Stomach (tissue), 9 donors: Measurements from ENCODE around the gene SUSD5. TPM values are rescaled to one million over a fixed set of nuclear protein-coding genes. Genes with fewer than 3 reads are reported as not detected.

Experiments used
- DNase-seq, 2 donors: peaks; one replicate each; pipeline versions ENCODE4 v3.0.0 to v3.0.0-alpha.2; 2013 to 2019
- H3K27ac ChIP-seq, 5 donors: fragments of 200-600 bp in 4 of 5; sonication (generic) in 4 of 5; one replicate each; pipeline ENCODE4 v1.5.1; 2013 to 2019; ENCODE audit warnings: mild to moderate bottlenecking in 1 of 5, moderate library complexity in 1 of 5
- H3K27me3 ChIP-seq, 3 donors: fragments of 200-600 bp; sonication (generic); one replicate each; pipeline ENCODE4 v1.5.1; 2017 to 2019; ENCODE audit warnings: mixed run types in 1 of 3
- H3K36me3 ChIP-seq, 4 donors: fragments of 200-600 bp; sonication (generic); 1 replicate in 3 of 4; 2 replicates in 1 of 4; pipeline ENCODE4 v1.5.1; 2016 to 2019
- H3K4me1 ChIP-seq, 4 donors: fragments of 200-600 bp; sonication (generic); one replicate each; pipeline ENCODE4 v1.5.1; 2016 to 2019
- H3K4me3 ChIP-seq, 4 donors: fragments of 200-600 bp; sonication (generic) in 3 of 4; one replicate each; pipeline ENCODE4 v1.5.1; 2016 to 2019; ENCODE audit warnings: mild to moderate bottlenecking in 1 of 4
- H3K9me3 ChIP-seq, 4 donors: fragments of 200-600 bp; sonication (generic); one replicate each; pipeline ENCODE4 v1.5.1; 2016 to 2019
- EP300 ChIP-seq: sonication (generic); formaldehyde crosslinking; IDR thresholded peaks from one replicate; pipeline ENCODE4 v1.6.1; 2017; ENCODE audit warnings: antibody characterized with exemption
- POLR2A ChIP-seq, 4 donors: fragments of 450-650 bp; IDR thresholded peaks; one replicate each; pipeline ENCODE4 v1.6.1; 2016; ENCODE audit warnings: antibody characterized with exemption in 4 of 4, control low read depth in 2 of 4, mild to moderate bottlenecking in 1 of 4, moderate library complexity in 1 of 4
- POLR2AphosphoS5 ChIP-seq, 3 donors: sonication (generic); formaldehyde crosslinking; IDR thresholded peaks; one replicate each; pipeline ENCODE4 v1.6.1; 2016; ENCODE audit warnings: antibody characterized with exemption in 3 of 3
- WGBS, 5 donors: extraction: QIAGEN DNeasy Blood & Tissue Kit in 3 of 5; methylation state at CpG; one replicate each; pipeline versions ENCODE4 v1.1.5 to v1.1.7; 2013 to 2018; 5-methylcytosine and 5-hydroxymethylcytosine counted together
- intact Hi-C: fragments of 100-400 bp; cut with DNase I; formaldehyde crosslinking; loops from one replicate; pipeline ENCODE4 v1.15.1; 2023; ENCODE audit warnings: low total_unique reads
- polyA plus RNA-seq, 3 donors: library from polyadenylated mRNA; stranded (reverse); fragments of 200-250 nt; gene quantifications; one replicate each; pipeline ENCODE4 v1.2.3, GENCODE V29; 2013
- total RNA-seq, 5 donors: library from RNA; depleted of rRNA; stranded (reverse); fragments of >200 nt; gene quantifications; one replicate each; pipeline versions ENCODE4 v1.1.0 to v1.2.3, GENCODE V29; 2014 to 2016
- TF ChIP-seq, protein P1 (sequence below), 7 experiments: fragments of 450-650 bp in 4 of 7; fragments of 200-600 bp in 3 of 7; sonication (generic) in 3 of 7; IDR thresholded peaks; one replicate each; pipeline ENCODE4 v1.5.1; 2016 to 2019; ENCODE audit warnings: antibody characterized with exemption in 7 of 7, control low read depth in 2 of 7, mild to moderate bottlenecking in 1 of 7
- donor health status: healthy with polysubstance abuse.
- donor health status: Bipolar disorder and iron deficiency.
- donor health status: healthy.

The SUSD5 gene
- total and polyA plus RNA-seq, 8 donors: 0.25 to 4.6 (median 0.58) TPM; not detected in 3

DNA sequence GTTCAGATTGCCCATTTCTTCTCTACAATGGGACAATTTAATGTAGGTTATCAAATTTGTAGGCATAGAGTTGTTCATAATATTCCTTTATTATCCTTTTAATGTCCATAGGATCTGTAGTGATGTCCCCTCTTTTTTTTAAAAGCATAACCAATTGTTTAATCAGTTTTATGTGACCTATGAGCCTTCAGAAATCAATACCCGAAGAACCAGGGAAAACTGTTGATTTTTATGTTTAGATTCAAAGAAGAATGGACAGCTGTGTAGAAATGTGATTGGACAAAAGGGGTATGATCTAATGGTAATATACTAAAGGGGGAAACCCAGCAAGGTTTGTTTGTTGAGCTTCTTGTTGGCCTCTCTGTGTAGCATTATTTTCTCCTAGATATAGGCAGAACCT, 39.5 kb downstream of the SUSD5 start:
- Histone ChIP-seq H3K27me3 (no peaks in the 10 kb centered on the region), H3K4me3 (no peak overlapping the region), H3K27ac (no peak overlapping the region), H3K4me1 (no peaks in the 10 kb centered on the region), H3K36me3 (no peaks in the 10 kb centered on the region), H3K9me3 (peaks cover 0 to 16% (median 8%) of the 10 kb centered on the region in 4 donors)
- DNase-seq: no peak
- WGBS, 5 donors: 80 to 90% (median 84%) methylated on average over 1 of the region's 1 CpG
- TF ChIP-seq EP300 (no peak), POLR2A (IDR thresholded peaks at IDR 0.05) (no peak), POLR2AphosphoS5 (IDR thresholded peaks at IDR 0.05) (no peak)
- TF ChIP-seq, protein P1, sequence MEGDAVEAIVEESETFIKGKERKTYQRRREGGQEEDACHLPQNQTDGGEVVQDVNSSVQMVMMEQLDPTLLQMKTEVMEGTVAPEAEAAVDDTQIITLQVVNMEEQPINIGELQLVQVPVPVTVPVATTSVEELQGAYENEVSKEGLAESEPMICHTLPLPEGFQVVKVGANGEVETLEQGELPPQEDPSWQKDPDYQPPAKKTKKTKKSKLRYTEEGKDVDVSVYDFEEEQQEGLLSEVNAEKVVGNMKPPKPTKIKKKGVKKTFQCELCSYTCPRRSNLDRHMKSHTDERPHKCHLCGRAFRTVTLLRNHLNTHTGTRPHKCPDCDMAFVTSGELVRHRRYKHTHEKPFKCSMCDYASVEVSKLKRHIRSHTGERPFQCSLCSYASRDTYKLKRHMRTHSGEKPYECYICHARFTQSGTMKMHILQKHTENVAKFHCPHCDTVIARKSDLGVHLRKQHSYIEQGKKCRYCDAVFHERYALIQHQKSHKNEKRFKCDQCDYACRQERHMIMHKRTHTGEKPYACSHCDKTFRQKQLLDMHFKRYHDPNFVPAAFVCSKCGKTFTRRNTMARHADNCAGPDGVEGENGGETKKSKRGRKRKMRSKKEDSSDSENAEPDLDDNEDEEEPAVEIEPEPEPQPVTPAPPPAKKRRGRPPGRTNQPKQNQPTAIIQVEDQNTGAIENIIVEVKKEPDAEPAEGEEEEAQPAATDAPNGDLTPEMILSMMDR (IDR thresholded peaks at IDR 0.05): no peak
- intact Hi-C loops: no loop called here

DNA sequence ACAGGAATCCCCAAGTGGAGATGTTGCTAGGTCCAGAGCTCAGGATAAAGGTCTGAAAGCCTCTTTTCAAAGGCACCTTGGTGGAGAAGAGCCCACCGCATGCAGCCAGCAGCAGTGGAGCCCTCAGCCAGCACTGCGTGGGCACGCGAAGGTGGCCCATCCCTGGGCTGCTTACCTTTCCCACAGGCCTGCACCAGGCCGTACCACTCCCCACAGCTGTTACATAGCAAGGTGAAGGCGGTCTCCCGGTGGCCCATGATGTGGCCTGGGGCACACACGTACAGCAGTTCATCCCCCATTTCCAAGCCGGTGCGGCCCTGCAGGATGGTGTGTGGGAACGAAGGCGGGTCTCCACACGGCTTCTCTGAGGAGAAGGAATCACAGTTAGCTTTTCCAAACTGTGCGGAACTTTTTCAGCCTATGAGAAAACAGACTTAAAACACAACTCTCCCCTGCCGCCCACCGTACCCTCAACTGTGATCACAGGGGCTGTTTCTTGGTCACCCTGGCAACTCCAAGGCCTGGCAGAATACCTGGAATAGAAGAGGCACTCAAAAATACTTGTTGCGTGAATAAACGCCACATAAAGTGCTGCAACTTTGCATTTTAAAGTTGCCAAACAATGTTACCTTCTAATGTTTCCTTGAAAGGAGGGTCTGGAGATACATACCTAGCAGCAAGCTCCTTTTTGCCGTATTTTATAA, 43.7 kb downstream of the SUSD5 start:
- H3K4me3 ChIP-seq: no peak overlapping the region
- H3K36me3 ChIP-seq: no peaks in the 10 kb centered on the region
- DNase-seq: no peak
- intact Hi-C loops: no loop called here
- no peak overlapping the region for H3K27ac ChIP-seq
- 90 to 95% (median 94%) methylated on average over 10 to 19 of the region's 19 CpGs for WGBS, 5 donors
- H3K27me3 ChIP-seq: no peaks in the 10 kb centered on the region
- H3K4me1 ChIP-seq: no peaks in the 10 kb centered on the region
- peaks cover 0 to 10% (median 4%) of the 10 kb centered on the region in 4 donors for H3K9me3 ChIP-seq
- no peak for TF ChIP-seq POLR2A (IDR thresholded peaks at IDR 0.05)
- TF ChIP-seq EP300: no peak
- TF ChIP-seq POLR2AphosphoS5 (IDR thresholded peaks at IDR 0.05): no peak
- TF ChIP-seq, protein P1 (IDR thresholded peaks at IDR 0.05): no peak

DNA sequence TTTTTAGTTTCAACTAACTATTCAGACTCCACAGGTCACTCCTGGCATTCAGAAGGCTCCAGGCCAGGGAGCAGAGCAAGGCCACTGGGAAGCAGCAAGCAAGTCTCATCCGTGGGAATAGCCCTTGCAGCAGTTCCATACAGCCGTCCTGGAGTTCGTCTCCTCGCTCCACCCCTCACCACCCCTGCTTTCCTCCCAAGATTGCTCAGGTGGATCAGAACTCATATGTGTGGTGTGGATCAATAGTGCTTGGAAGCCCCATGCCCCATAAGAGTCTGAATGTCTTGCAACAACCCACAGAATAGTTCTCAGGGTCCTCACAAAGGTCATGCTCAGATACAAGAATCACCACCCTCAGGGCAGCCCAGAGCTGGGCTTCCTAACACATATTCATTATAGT, 44.5 kb downstream of the SUSD5 start:
- intact Hi-C loops: no loop called here
- Histone ChIP-seq H3K27me3 (no peaks in the 10 kb centered on the region), H3K9me3 (peaks cover 0 to 6% (median 2%) of the 10 kb centered on the region in 4 donors), H3K4me3 (no peak overlapping the region), H3K36me3 (no peaks in the 10 kb centered on the region), H3K4me1 (no peaks in the 10 kb centered on the region), H3K27ac (no peak overlapping the region)
- TF ChIP-seq, protein P1 (IDR thresholded peaks at IDR 0.05): no peak
- TF ChIP-seq EP300 (no peak), POLR2A (IDR thresholded peaks at IDR 0.05) (no peak), POLR2AphosphoS5 (IDR thresholded peaks at IDR 0.05) (no peak)
- no peak for DNase-seq
- 73 to 96% (median 87%) methylated on average over 4 of the region's 4 CpGs for WGBS, 5 donors

DNA sequence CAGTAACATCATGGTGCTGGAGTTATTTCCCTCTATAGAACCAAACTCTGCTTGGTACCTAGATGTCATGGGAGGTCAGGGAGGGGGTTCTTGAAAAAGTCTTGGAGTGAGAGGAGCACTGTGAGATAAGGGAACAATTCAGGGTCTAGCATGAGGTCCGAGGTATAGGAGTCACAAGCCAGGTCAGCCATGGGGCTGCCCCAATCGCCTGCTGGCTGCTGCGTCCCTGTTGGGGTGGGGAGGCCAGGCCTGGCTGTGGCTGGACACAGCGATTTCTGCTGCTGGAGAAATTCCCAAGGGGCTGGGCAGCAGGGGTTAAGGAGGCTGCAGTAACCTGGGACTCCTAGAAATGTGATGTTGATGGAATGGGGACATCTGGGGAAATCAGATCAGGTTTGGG, 44.9 kb downstream of the SUSD5 start:
- Histone ChIP-seq H3K27me3 (no peaks in the 10 kb centered on the region), H3K9me3 (peaks cover 0 to 2% (median 0%) of the 10 kb centered on the region in 4 donors), H3K4me3 (no peak overlapping the region), H3K36me3 (no peaks in the 10 kb centered on the region), H3K27ac (no peak overlapping the region), H3K4me1 (no peaks in the 10 kb centered on the region)
- 75 to 86% (median 79%) methylated on average over 4 of the region's 4 CpGs for WGBS, 5 donors
- DNase-seq: no peak
- intact Hi-C loops: no loop called here
- TF ChIP-seq POLR2AphosphoS5 (IDR thresholded peaks at IDR 0.05): no peak

DNA sequence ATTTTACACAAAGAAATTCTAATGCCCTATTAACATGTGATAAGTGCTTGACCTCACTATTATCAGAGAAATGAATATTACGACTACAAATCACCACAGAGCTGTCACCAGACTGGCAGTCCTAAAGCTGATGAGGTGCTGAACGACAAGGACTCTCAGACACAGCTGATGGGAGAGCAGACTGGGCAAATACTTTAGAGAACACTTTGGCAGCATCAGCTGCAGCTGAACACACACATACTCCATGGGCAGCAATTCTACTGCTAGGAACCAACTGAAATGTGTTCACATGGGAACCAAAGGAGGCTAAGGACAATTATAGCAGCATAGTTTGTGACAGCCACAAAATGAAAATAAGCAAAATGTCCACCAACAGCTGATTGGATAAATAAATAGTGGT, 45.5 kb downstream of the SUSD5 start:
- intact Hi-C loops: no loop called here
- TF ChIP-seq EP300 (no peak), POLR2A (IDR thresholded peaks at IDR 0.05) (no peak), POLR2AphosphoS5 (IDR thresholded peaks at IDR 0.05) (no peak)
- TF ChIP-seq, protein P1 (IDR thresholded peaks at IDR 0.05): no peak

More for the DNA sequence above, 45.5 kb downstream of the SUSD5 start:
- H3K27me3 ChIP-seq: no peaks in the 10 kb centered on the region
- H3K27ac ChIP-seq: no peak overlapping the region
- WGBS, 5 donors: 12 to 33% (median 18%) methylated on average over 2 of the region's 2 CpGs
- H3K9me3 ChIP-seq: no peaks in the 10 kb centered on the region
- peaks cover 0 to 1% (median under 1%) of the 10 kb centered on the region in 4 donors for H3K4me1 ChIP-seq
- DNase-seq: no peak
- no peak overlapping the region for H3K4me3 ChIP-seq
- H3K36me3 ChIP-seq: no peaks in the 10 kb centered on the region
